Skin of body (tissue), 2 donors: ENCODE data around the gene CASK. TPM values are rescaled to one million over a fixed set of nuclear protein-coding genes. Genes with fewer than 3 reads are reported as not detected.
"Not testable (repeated sequence)": the region's sequence is repeated elsewhere in the genome, so short reads cannot be mapped to it uniquely, and the experiment has no call there.

Experiments
- DNase-seq: peaks from one replicate; lab custom pipeline; 2025; lab: John Stamatoyannopoulos, UW
- total RNA-seq: library from RNA; depleted of rRNA; stranded (reverse); fragments of >200 nt; gene quantifications from one replicate; pipeline ENCODE4 v1.2.3, GENCODE V29; 2014

Gene CASK
- total RNA-seq, 1 donor from 2014 or later = 73.9 TPM

- no peak for DNase-seq
Measured at GRCh38 chrX:41653125-41653524, 270.2 kb downstream of the CASK start.

GRCh38 chrX:41646201-41646600, 277.2 kb downstream of the CASK start:
- not testable (repeated sequence) for DNase-seq

- DNase-seq = no peak
Measured at GRCh38 chrX:41634284-41634683, 289.1 kb downstream of the CASK start.

GRCh38 chrX:41630091-41630490, 293.3 kb downstream of the CASK start:
- DNase-seq = no peak

DNA sequence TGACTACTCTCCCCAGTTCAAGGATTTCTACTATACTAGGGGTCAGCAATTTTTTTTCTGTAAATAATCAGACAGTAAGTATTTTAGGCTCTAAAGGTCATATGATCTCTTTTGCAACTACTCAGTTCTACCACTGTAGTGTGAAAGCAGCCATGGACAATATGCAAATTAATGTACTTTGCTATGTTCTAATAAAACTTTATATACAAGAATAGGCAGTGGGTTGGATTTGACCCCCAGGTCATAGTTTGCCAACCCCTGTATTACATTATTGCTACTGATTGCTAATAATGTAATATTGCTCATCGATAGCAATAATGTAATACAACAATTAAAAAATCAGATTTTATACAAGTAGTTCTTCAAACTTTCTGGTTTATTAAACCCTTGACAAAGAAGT, 293.8 kb downstream of the CASK start:
- DNase-seq = no peak

GRCh38 chrX:41621222-41621723, 302.1 kb downstream of the CASK start:
- DNase-seq = no peak

- no peak for DNase-seq
Measured at GRCh38 chrX:41619221-41619620, 304.1 kb downstream of the CASK start.

- DNase-seq = no peak
Measured at GRCh38 chrX:41616935-41617334, 306.4 kb downstream of the CASK start.

DNA sequence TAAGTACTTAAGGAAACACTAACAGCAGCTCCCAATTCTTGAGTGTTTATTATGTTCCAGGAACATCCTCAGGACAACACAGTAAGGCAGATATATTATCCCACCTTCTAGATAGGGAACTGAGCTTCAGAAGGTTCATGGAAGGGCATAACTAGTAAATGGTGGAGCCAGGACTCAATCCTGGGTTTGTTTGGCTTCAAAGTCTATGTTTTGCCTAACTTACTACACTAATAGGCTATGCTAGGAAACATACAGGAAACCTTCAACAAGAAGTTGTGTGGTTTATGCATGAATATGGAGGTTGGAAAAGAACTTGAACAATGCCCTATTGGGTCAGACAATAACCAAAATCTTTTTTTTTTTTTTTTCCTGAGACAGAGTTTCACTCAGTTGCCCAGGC, 307.1 kb downstream of the CASK start:
- DNase-seq = no peak

- DNase-seq = no peak
Measured at GRCh38 chrX:41608244-41608643, 315.1 kb downstream of the CASK start.

GRCh38 chrX:41607264-41607832, 316.0 kb downstream of the CASK start:
- no peak for DNase-seq

DNA sequence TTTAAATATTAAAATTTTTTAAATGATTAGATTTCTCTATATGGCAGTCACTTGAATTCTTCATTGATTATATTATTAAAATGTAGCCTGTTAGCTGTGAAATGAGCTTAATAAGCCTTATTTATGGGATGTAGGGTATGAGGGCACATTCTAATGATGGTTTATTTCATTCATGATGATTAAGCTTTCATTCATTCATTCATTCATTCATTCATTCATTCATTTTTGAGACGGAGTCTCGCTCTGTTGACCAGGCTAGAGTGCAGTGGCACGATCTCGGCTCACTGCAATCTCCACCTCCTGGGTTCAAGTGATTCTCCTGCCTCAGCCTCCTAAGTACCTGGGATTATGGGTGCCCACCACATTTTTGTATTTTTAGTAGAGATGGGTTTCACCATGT, 317.3 kb downstream of the CASK start:
- not testable (repeated sequence) for DNase-seq

DNA sequence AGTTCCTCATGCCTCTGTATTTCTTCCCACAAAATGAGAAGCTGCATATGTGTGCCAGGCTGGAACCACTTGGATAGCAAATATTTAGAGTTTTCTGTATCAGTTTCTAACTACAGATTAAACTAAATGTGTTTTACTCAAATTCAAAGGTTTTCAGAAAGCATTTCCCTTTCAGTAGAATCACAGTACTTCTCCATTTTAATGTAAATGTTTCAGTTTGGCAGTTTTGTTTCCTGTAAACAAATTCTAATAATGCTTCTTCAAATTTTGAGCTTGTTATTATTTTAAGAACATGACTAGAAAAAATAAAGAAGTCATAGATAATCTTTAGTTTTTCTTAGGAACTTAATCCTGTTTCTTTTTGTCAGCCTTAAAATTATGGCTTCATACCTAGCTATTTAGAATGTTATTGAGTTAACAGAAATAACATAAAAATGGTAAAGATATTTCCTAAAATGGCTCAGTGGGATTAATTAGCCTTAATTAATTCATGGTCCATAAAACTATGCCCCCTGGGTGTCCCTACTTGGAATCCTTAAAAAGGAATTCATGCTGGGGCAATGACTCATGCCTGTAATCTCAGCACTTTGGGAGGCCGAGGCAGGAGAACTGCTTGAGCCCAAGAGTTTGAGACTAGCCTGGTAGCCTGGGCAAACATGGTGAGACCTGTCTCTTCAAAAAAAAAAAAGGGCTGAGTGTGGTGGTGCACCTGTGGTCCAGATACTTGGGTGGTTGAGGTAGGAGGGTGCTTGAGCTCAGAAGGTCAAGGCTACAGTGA, 318.4 kb downstream of the CASK start:
- DNase-seq = no peak

DNA sequence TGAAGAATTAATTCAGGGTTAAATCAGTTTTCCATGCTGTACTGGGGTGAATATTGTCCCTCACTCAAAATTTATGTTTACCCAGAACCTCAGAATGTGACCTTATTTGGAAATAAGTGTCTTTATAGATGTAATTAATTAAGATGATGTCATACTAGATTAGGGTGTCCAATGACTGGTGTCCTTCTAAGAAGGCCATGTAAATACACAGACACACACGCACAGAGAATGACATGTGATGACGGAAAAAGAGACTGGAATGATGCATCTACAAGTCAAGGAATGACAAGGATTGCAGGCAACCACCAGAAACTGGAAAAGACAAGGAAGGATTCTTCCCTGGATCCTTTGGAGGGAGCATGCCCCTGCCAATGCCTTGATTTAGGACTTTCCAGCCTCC, 319.2 kb downstream of the CASK start:
- DNase-seq = no peak

GRCh38 chrX:41603596-41603995, 319.8 kb downstream of the CASK start:
- no peak for DNase-seq

DNA sequence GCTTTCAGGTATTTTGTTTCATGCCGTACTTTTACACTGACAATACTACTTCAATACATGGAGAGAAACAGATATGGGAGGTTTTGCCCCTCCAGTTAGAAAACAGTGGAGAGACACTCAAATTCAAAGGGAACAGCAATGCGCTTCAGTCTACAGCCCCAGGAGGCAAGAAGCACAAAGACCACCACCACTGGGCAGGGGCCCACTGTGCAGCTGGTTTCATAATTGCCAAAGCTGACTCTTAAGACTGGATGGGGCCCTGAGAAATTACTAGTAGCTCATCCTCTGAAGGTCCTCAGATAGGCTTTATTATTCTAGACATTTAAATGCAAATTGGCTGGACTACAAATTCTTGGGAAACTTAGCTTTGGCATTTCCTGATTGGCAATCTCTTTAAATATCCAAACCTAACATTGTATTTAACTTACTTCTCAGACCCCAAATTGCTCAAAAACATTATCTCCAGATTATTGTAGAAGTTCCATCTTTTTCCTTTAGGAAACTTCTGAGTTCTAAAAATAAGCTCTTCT, 320.5 kb downstream of the CASK start:
- no peak for DNase-seq

DNA sequence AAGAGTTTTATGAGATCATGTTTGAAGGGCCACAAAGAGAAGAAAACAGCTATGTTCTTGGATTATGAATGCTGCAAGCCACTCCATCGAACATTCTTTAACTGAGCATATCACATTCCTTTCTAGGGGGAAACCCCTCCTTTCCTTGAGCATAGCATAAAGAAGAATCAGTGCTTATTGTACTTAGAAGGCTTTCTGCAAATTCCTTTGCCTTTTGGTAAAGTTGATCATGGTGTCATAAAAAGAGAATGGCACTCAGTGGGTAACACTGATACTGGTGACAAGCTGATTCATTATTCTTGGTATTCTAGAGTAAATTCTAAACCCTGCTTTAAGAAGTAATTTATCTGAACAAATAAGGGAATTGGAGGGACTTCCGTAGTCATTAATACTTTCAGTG, 323.1 kb downstream of the CASK start:
- peak; percentile 0 for DNase-seq

DNA sequence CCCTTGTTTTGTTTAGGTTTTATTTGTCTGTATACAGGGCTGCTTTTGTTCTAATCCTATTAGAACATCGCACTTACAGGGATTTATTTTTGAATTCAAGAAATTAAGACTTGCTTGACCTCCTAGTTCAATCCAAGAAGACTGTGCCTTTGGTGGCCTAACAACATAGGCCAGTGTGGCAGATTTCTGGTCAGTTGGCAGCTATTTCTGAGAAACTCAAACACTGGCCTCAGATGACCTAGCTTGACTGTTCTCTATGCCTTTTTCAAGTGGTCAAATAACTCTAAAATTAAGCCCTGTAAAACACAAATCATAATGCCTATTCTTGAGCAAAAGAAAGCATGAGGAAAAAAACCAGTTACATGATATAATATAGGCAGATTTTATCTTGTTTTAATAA, 323.8 kb downstream of the CASK start:
- DNase-seq = no peak

GRCh38 chrX:41596596-41596995, 326.8 kb downstream of the CASK start:
- DNase-seq = no peak

- no peak for DNase-seq
Measured at GRCh38 chrX:41594634-41595033, 328.7 kb downstream of the CASK start.

- DNase-seq = no peak
Measured at GRCh38 chrX:41591906-41592305, 331.4 kb downstream of the CASK start.

- no peak for DNase-seq
Measured at GRCh38 chrX:41590641-41591040, 332.7 kb downstream of the CASK start.
